A549 (cell line): ENCODE measurements around the gene SPRYD3. TPM values are rescaled to one million over a fixed set of nuclear protein-coding genes. Genes with fewer than 3 reads are reported as not detected.

Experiments used
- ATAC-seq, 2 experiments: fragments of 200-7000 bp in 1 of 2; fragments of >200 bp in 1 of 2; cut with Nextera tagmentation in 1 of 2; cut with Tn5 transposase in 1 of 2; 3 replicates each; pipeline versions ENCODE4 v1.8.0 to v1.9.1; 2018 to 2020; ENCODE audit warnings: mild to moderate bottlenecking in 1 of 2, moderate library complexity in 1 of 2
- CTCF ChIA-PET: fragments of 300-600 bp; sonication (Branson Sonifier 250); formaldehyde crosslinking; extraction: SDS; loops from one replicate; lab custom pipeline; 2021; ENCODE audit warnings: antibody characterized with exemption, inconsistent platforms; lab: Yijun Ruan, JAX
- POLR2A ChIA-PET: fragments of 350-600 bp; formaldehyde crosslinking; extraction: SDS; loops from one replicate; lab custom pipeline; 2021; ENCODE audit warnings: antibody characterized with exemption, inconsistent platforms; lab: Yijun Ruan, JAX
- DNase-seq, 2 experiments: peaks; one replicate each; pipeline versions ENCODE4 v3.0.0 to v3.0.0-alpha.2; 2011 to 2016; ENCODE audit warnings: low read depth in 1 of 2, low spot score in 1 of 2
- FAIRE-seq: peaks from 2 replicates; lab custom pipeline; 2011; peaks lifted over from hg19 to GRCh38; lab: Jason Lieb, UNC
- H3K27ac ChIP-seq, 2 experiments: fragments of >200 bp; sonication (Bioruptor Twin); formaldehyde crosslinking; 3 replicates each; pipeline ENCODE4 v1.5.1; 2016 to 2017
- H3K4me1 ChIP-seq: fragments of >200 bp; sonication (Bioruptor Twin); formaldehyde crosslinking; 3 replicates; pipeline ENCODE4 v1.6.1; 2016
- H3K4me2 ChIP-seq: fragments of >200 bp; sonication (Bioruptor Twin); formaldehyde crosslinking; 3 replicates; pipeline ENCODE4 v1.6.1; 2016
- H3K4me3 ChIP-seq: fragments of >200 bp; sonication (Bioruptor Twin); formaldehyde crosslinking; 3 replicates; pipeline ENCODE4 v1.5.1; 2016
- H3K9me3 ChIP-seq: fragments of >200 bp; sonication (Bioruptor Twin); formaldehyde crosslinking; 3 replicates; pipeline ENCODE4 v1.6.1; 2016
- CBX2 ChIP-seq: fragments of 200-600 bp; sonication (generic); IDR thresholded peaks from 2 replicates; pipeline ENCODE4 v1.6.1; 2016; ENCODE audit warnings: low read depth, mild to moderate bottlenecking, borderline replicate concordance
- CHD2 ChIP-seq: fragments of 150-350 bp; IDR thresholded peaks from 2 replicates; pipeline ENCODE4 v1.6.1; 2014; ENCODE audit warnings: low read length; ENCODE audit not compliant: partially characterized antibody
- E2F6 ChIP-seq: IDR thresholded peaks from 2 replicates; pipeline ENCODE4 v1.6.1; 2012; ENCODE audit warnings: low read depth, borderline replicate concordance
- EP300 ChIP-seq, 2 experiments: fragments of >200 bp; sonication (Bioruptor Twin); formaldehyde crosslinking; IDR thresholded peaks; 2 replicates in 1 of 2; 3 replicates in 1 of 2; pipeline ENCODE4 v1.6.1; 2016 to 2017
- FOSB ChIP-seq: fragments of 250-450 bp; sonication (Bioruptor Pico); IDR thresholded peaks from 2 replicates; pipeline ENCODE4 v1.5.0; 2020; ENCODE audit warnings: mild to moderate bottlenecking, moderate library complexity
- GATA3 ChIP-seq: IDR thresholded peaks from 2 replicates; pipeline ENCODE4 v1.6.1; 2012; ENCODE audit warnings: borderline replicate concordance
- HOXA7 ChIP-seq: fragments of 250-450 bp; sonication (Bioruptor Pico); IDR thresholded peaks from 2 replicates; pipeline ENCODE4 v1.5.0; 2020; ENCODE audit warnings: mild to moderate bottlenecking, moderate library complexity
- HOXB13 ChIP-seq: fragments of 250-450 bp; sonication (Bioruptor Pico); IDR thresholded peaks from 2 replicates; pipeline ENCODE4 v1.5.0; 2020; ENCODE audit warnings: low read depth, mild to moderate bottlenecking, moderate library complexity
- HOXB5 ChIP-seq: fragments of 250-450 bp; sonication (Bioruptor Pico); IDR thresholded peaks from 2 replicates; pipeline ENCODE4 v1.5.0; 2020; ENCODE audit warnings: mild to moderate bottlenecking, moderate library complexity
- JUN ChIP-seq, 2 experiments: fragments of >200 bp; sonication (Bioruptor Twin); formaldehyde crosslinking; IDR thresholded peaks; 2 replicates in 1 of 2; 3 replicates in 1 of 2; pipeline ENCODE4 v1.6.1; 2016 to 2017
- KDM5A ChIP-seq: fragments of 200-600 bp; sonication (generic); IDR thresholded peaks from 2 replicates; pipeline ENCODE4 v1.6.1; 2016; ENCODE audit warnings: antibody characterized with exemption, mild to moderate bottlenecking
- MAFK ChIP-seq: fragments of 450-650 bp; IDR thresholded peaks from 2 replicates; pipeline ENCODE4 v1.6.1; 2014; ENCODE audit not compliant: partially characterized antibody
- MAX ChIP-seq: IDR thresholded peaks from 2 replicates; pipeline ENCODE4 v1.6.1; 2012
- MAZ ChIP-seq: fragments of 150-350 bp; IDR thresholded peaks from 2 replicates; pipeline ENCODE4 v1.6.1; 2014; ENCODE audit warnings: antibody characterized with exemption, low read depth, low read length, borderline replicate concordance
- PHF8 ChIP-seq: fragments of 200-600 bp; sonication (generic); IDR thresholded peaks from 2 replicates; pipeline ENCODE4 v1.6.1; 2016; ENCODE audit warnings: low read depth, mild to moderate bottlenecking, antibody characterized with exemption, moderate library complexity, borderline replicate concordance
- POLR2A ChIP-seq: IDR thresholded peaks from 2 replicates; pipeline ENCODE4 v1.6.1; 2012; ENCODE audit warnings: mild to moderate bottlenecking, low read length
- POLR2AphosphoS2 ChIP-seq: conservative IDR thresholded peaks from 2 replicates; pipeline ENCODE4 v1.6.1; 2012; ENCODE audit warnings: low read length, improper control_type of control experiment, inconsistent platforms
- RAD21 ChIP-seq, 2 experiments: fragments of >200 bp in 1 of 2; sonication (Bioruptor Twin) in 1 of 2; formaldehyde crosslinking in 1 of 2; IDR thresholded peaks in 1 of 2; conservative IDR thresholded peaks in 1 of 2; 2 replicates in 1 of 2; 3 replicates in 1 of 2; pipeline ENCODE4 v1.6.1; 2012 to 2018; ENCODE audit warnings: inconsistent platforms in 1 of 2
- RCOR1 ChIP-seq: fragments of 150-350 bp; IDR thresholded peaks from 2 replicates; pipeline ENCODE4 v1.6.1; 2014; ENCODE audit warnings: antibody characterized with exemption, low read length, low read depth
- RFX5 ChIP-seq: fragments of 450-650 bp; IDR thresholded peaks from 2 replicates; pipeline ENCODE4 v1.7.1; 2014; ENCODE audit warnings: antibody characterized with exemption, mild to moderate bottlenecking, moderate library complexity
- TFCP2L1 ChIP-seq: fragments of 250-450 bp; sonication (Bioruptor Pico); IDR thresholded peaks from 2 replicates; pipeline ENCODE4 v1.5.0; 2021; ENCODE audit warnings: mild to moderate bottlenecking
- ZNF302 ChIP-seq: fragments of 250-450 bp; sonication (Bioruptor Pico); IDR thresholded peaks from 2 replicates; pipeline ENCODE4 v1.9.0; 2021; ENCODE audit warnings: inconsistent platforms, mild to moderate bottlenecking, moderate library complexity
- ZSCAN20 ChIP-seq: fragments of 250-450 bp; sonication (Bioruptor Pico); IDR thresholded peaks from 2 replicates; pipeline ENCODE4 v1.8.0; 2022; ENCODE audit warnings: mild to moderate bottlenecking, moderate library complexity
- WGBS: methylation state at CpG from one replicate; pipeline ENCODE4 v1.1.6; 2017; ENCODE audit errors: missing lambda C conversion rate; 5-methylcytosine and 5-hydroxymethylcytosine counted together
- polyA minus RNA-seq: library from RNA; depleted of rRNA, polyadenylated mRNA; stranded (reverse); fragments of >200 nt; gene quantifications from 2 replicates; pipeline ENCODE4 v1.2.3, GENCODE V29; 2011; rRNA and poly(A)+ RNA removed
- polyA plus RNA-seq, 4 experiments: library from polyadenylated mRNA; depleted of rRNA in 3 of 4; stranded (reverse); fragments of >200 nt; fragmentation: RNase III in 1 of 4; extraction: RNeasy Plus Mini Kit Qiagen cat#74134 plus additional on column Dnase treatment in 1 of 4; gene quantifications; 2 replicates in 3 of 4; 3 replicates in 1 of 4; pipeline ENCODE4 v1.2.3, GENCODE V29; 2011 to 2017
- TF ChIP-seq, protein P1 (sequence below): IDR thresholded peaks from 2 replicates; pipeline ENCODE4 v1.6.1; 2012
- TF ChIP-seq, protein P2 (sequence below): fragments of >200 bp; sonication (Bioruptor Twin); formaldehyde crosslinking; IDR thresholded peaks from 3 replicates; pipeline ENCODE4 v1.6.1; 2016

Gene SPRYD3
- polyA plus RNA-seq (2011; rRNA removed) (26.8 and 28.1 TPM in 2 replicates), polyA plus RNA-seq (2017; fragmentation: RNase III; extraction: RNeasy Plus Mini Kit Qiagen cat#74134 plus additional on column Dnase treatment) (16.1 to 18.6 TPM (median 17.3 TPM) in 3 replicates), polyA minus RNA-seq (47.8 and 49.6 TPM in 2 replicates)
- 25.8 and 28.2 TPM in 2 replicates for polyA plus RNA-seq (2012; cell fraction: cytosol; rRNA removed)
- polyA plus RNA-seq (2012; cell fraction: nucleus; rRNA removed): 28.8 and 33.3 TPM in 2 replicates

DNA sequence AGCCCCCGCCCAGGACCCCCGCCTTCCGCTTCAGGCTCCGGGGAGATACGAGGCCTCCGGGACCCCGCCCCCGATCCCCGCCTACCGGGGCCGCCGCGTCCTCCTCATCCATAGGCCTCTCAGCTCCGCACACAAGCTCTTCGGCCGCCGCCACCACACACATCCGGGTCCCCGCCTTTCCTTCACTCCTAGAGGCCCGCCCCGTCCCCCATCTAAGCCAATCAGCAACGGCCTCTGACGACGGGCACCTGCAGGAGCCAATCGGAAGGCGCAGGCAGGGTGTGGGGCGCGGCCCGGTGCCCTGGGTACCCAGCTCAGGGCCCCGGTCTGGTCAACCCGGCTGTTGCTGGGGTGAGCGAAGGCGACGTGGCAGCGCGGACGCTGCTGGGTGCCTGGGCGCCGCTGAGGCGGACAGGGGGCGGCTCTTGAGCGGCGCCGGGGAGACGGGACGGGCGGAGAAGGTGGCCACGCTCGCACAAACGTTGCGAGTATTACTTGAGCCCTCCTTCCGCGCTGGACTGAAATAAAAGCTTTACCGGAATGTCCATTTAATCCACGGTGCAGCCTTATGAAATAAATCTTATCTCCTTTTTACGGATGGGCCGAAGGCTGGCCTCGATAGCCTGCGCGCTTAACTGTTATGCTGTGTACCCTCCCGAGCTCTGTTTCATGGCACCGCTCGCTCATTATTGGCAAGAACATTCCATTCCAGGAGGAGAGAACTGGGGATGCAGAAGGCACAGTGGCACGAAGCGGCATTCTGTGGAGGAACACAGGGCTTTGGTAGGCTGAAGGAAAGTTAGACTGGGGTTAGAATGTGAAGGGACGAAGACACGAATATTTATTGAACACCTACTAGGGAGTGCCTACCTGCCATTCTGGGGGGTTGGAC is at the start of gene SPRYD3:
Gene SPRYD3 (minus strand): TSS at position 165 of the 892 bp plus-strand sequence. CDS start 57 bp downstream, at position 108.
- CTCF ChIA-PET: interaction anchor here (0.8 to 45.5 kb wide), 10 partner anchors 9 to 242 kb away, joined by 3 to 1424 read pairs (median 4); partner anchors contain the start of genes AAAS, IGFBP6, SOAT2 and SPRYD3
- FAIRE-seq (no peak), ATAC-seq (peak; percentile 98 to 99)

GRCh38 chr12:53127169-53127568 is 48.0 kb upstream of the SPRYD3 start:
- DNase-seq (no peak), FAIRE-seq (no peak), ATAC-seq (no peak)
- no peaks in the 10 kb centered on the region for H3K9me3 ChIP-seq
- TF ChIP-seq MAFK: peak; percentile 91
- TF ChIP-seq POLR2A: no peak
- no peak for TF ChIP-seq CHD2
- TF ChIP-seq RAD21 (conservative IDR thresholded peaks at IDR 0.05 in 1 of 2, IDR thresholded peaks at IDR 0.05 in 1 of 2): no peak
- TF ChIP-seq FOSB (CRISPR knock-in tag): no peak
- no peak for TF ChIP-seq PHF8
- TF ChIP-seq ZNF302: no peak
- TF ChIP-seq KDM5A: no peak
- no peak for TF ChIP-seq MAZ
- CTCF ChIA-PET: interaction anchor here (1.3 to 2.1 kb wide), 2 partner anchors 61 to 62 kb away, joined by 5 to 6 read pairs; no protein-coding TSS in a partner anchor
- no peak overlapping the region for H3K4me2 ChIP-seq
- peaks cover 11% of the 10 kb centered on the region; the same call in 2 of the 3 replicates for H3K4me1 ChIP-seq
- POLR2A ChIA-PET: no interaction called here
- H3K27ac ChIP-seq: no peak overlapping the region
- WGBS: 74% methylated on average over 1 of the region's 1 CpG
- no peak overlapping the region for H3K4me3 ChIP-seq

More for the DNA sequence above, at the start of gene SPRYD3:
- WGBS: 12% methylated on average over 37 of the region's 67 CpGs
- Histone ChIP-seq H3K4me2 (peak within 1 kb of the TSS; percentile 92), H3K4me1 (peaks cover 10% of the 10 kb centered on the region; the same call in 2 of the 3 replicates), H3K4me3 (peak within 1 kb of the TSS; percentile 56), H3K9me3 (peaks cover 7% of the 10 kb centered on the region; the same call in 2 of the 3 replicates), H3K27ac (peak within 1 kb of the TSS; percentile 86 to 94)
- POLR2A ChIA-PET: interaction anchor here (0.7 to 4.1 kb wide), 22 partner anchors 11 to 220 kb away, joined by 3 to 46 read pairs (median 4); partner anchors contain the start of genes CSAD, IGFBP6, MYG1 and PFDN5
- peak; percentile 99 to 100 for DNase-seq
- TF ChIP-seq E2F6 (peak; percentile 58; the same call in 1 of the 2 replicates), JUN (IDR thresholded peaks at IDR 0.05) (peak; percentile 5 to 86; a peak in 3 of 5 replicates), RCOR1 (no peak), POLR2AphosphoS2 (no peak), GATA3 (peak; percentile 27; the same call in 1 of the 2 replicates), PHF8 (peak; percentile 83; the same call in 1 of the 2 replicates), ZSCAN20 (no peak), POLR2A (peak; percentile 99), HOXB5 (CRISPR knock-in tag) (no peak), MAX (peak; percentile 76), RFX5 (peak; percentile 88), CBX2 (no peak), EP300 (IDR thresholded peaks at IDR 0.05) (no peak), HOXB13 (no peak), TFCP2L1 (CRISPR knock-in tag) (0 out of 2 replicates have a peak, but pooled peaks have one; percentile 35), HOXA7 (CRISPR knock-in tag) (no peak), RAD21 (conservative IDR thresholded peaks at IDR 0.05 in 1 of 2, IDR thresholded peaks at IDR 0.05 in 1 of 2) (no peak)
- TF ChIP-seq, protein P1, sequence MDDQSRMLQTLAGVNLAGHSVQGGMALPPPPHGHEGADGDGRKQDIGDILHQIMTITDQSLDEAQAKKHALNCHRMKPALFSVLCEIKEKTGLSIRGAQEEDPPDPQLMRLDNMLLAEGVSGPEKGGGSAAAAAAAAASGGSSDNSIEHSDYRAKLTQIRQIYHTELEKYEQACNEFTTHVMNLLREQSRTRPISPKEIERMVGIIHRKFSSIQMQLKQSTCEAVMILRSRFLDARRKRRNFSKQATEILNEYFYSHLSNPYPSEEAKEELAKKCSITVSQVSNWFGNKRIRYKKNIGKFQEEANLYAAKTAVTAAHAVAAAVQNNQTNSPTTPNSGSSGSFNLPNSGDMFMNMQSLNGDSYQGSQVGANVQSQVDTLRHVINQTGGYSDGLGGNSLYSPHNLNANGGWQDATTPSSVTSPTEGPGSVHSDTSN: peak; percentile 99
- TF ChIP-seq, protein P2, sequence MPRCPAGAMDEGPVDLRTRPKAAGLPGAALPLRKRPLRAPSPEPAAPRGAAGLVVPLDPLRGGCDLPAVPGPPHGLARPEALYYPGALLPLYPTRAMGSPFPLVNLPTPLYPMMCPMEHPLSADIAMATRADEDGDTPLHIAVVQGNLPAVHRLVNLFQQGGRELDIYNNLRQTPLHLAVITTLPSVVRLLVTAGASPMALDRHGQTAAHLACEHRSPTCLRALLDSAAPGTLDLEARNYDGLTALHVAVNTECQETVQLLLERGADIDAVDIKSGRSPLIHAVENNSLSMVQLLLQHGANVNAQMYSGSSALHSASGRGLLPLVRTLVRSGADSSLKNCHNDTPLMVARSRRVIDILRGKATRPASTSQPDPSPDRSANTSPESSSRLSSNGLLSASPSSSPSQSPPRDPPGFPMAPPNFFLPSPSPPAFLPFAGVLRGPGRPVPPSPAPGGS: peak; percentile 89
- TF ChIP-seq, all 56 proteins: peak for 10
